COR-L47 (cell line): ENCODE results near the gene CCL11.

Experiments
- DNase-seq: peaks from one replicate; lab custom pipeline; 2025; lab: John Stamatoyannopoulos, UW

CCL11 gene

GRCh38 chr17:34285286-34285792 is at the start of gene CCL11:
Gene CCL11, plus strand, starts transcription at chr17:34285742. Its CDS starts 67 bp downstream, at chr17:34285809.
- no peak for DNase-seq

- no peak for DNase-seq
Measured at GRCh38 chr17:34236281-34236892, 49.2 kb upstream of the CCL11 start.

DNA sequence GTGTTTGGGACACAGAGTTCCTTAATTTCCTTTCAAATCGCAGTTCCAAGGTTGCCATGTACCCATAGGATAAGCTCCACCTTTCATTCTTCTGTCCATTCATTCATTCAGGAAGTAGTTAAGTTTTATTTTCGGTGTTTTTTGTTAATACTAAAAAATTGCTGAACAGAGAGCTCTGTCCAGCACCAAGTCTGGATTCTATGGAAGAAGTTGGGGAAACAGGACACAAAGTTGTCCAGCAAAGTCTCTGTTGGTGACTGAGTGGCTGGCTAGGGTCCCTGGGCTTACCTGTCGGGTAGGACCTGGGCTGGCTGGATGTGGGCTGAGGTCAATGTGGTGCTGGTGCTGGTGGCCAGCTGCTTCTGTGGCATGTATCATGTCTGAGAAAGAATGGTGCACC is 48.1 kb upstream of the CCL11 start:
- no peak for DNase-seq

- no peak for DNase-seq
Measured at GRCh38 chr17:34241062-34241461, 44.5 kb upstream of the CCL11 start.

GRCh38 chr17:34242587-34243363 is 42.8 kb upstream of the CCL11 start:
- DNase-seq, result no peak

- no peak for DNase-seq
Measured at GRCh38 chr17:34243364-34244320, 41.9 kb upstream of the CCL11 start.

GRCh38 chr17:34245351-34245905 is 40.1 kb upstream of the CCL11 start:
- DNase-seq, result no peak

DNA sequence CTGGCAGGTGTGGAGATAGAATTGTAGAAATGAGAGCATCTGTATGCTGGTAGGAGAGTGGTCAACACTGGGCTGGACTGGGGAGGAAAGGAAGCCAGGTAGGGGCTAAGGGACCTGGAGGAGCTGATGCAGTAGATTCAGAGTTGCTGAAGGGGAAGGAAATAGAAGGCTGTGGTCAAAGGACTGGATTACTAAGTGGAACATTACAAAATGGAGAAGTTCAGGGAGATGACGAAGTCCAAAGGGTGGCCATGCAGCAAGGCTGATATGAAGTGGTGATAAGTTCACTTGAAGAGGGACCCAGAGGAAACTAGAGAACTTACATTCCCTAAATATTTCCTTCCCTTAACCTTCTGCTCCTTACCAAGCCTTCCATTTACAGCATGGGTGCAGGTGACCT is 39.1 kb upstream of the CCL11 start:
- no peak for DNase-seq

DNA sequence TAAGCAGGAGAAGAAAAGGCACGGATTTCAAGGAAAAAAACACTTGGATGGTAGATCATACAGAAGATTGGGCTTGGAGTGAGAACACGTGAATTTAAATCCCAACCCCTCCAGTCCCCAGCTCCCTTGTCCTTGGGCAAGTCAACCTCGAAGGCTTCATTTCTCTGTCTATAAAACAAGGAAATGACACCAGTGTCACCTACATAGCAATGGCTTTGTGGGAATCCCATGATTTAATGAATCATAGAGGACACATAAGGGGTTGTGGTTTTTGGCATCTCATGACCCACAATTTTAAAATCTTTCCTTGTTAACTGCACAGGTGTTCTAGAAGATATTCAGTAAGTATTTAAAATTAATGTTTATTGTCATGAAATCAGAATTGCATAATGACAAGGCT is 38.7 kb upstream of the CCL11 start:
- no peak for DNase-seq

- DNase-seq, result no peak
Measured at GRCh38 chr17:34248511-34249024, 37.0 kb upstream of the CCL11 start.

DNA sequence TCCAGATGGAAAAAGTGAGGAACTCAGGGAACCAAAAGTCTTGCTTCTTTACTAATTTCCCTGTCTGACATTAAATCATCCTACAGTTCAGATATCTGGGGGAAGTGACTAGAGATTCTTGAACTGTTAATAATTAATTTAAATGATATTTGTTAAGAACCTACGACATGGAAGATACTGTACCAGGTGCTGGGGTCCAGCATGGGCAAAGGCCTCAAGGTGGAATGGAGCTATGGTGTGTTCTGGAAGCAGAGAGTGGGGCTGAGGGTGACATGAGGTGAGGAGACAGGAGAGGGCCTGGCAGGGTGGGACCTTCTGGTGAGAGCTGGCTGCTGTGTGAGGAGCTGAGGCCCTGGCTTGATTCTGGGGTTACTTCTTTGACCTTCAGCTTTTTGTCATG is 36.5 kb upstream of the CCL11 start:
- DNase-seq, result no peak

GRCh38 chr17:34249478-34249877 is 36.1 kb upstream of the CCL11 start:
- no peak for DNase-seq

GRCh38 chr17:34251186-34251585 is 34.4 kb upstream of the CCL11 start:
- DNase-seq, result no peak

DNA sequence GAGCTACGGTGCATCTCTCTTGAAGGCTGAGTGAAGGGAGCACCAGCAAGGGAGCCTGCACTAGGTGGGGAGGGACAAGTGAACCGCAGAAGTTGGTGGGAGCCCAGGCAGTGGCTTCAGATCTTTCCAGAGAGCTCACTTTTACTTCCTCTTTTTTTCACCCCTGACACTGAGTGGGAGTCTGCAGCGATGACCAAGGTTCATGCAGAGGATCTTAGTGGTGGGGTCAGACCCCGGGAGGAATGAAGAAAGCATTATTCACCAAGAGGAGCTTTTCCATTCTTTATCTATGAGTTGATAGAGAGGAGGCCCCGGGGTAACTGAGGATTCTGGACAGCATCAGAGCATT is 33.5 kb upstream of the CCL11 start:
- DNase-seq, result no peak

DNA sequence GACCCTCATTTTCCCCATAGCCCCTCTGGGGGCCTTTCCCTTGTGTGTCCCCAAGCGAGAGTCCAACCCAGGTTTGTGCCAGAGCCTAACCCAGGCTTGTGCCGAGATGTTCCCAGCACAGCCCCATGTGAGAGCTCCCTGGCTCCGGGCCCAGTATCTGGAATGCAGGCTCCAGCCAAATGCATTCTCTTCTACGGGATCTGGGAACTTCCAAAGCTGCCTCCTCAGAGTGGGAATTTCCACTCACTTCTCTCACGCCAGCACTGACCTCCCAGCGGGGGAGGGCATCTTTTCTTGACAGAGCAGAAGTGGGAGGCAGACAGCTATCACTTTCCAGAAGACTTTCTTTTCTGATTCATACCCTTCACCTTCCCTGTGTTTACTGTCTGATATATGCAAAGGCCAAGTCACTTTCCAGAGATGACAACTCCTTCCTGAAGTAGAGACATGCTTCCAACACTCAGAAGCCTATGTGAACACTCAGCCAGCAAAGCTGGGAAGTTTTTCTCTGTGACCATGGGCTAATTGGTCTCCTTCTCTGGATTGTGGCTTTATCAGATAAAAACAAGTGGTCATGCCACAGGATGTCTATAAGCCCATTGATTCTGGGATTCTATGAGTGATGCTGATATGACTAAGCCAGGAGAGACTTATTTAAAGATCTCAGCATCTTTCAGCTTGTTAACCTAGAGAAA is 33.0 kb upstream of the CCL11 start:
- no peak for DNase-seq

GRCh38 chr17:34253139-34253525 is 32.4 kb upstream of the CCL11 start:
- no peak for DNase-seq

GRCh38 chr17:34254146-34254545 is 31.4 kb upstream of the CCL11 start:
- DNase-seq, result no peak

- no peak for DNase-seq
Measured at GRCh38 chr17:34254651-34255380, 30.7 kb upstream of the CCL11 start, which contains the start of gene CCL2. Gene CCL2, plus strand, starts transcription at chr17:34255285. Its CDS starts 65 bp downstream, at chr17:34255350.

DNA sequence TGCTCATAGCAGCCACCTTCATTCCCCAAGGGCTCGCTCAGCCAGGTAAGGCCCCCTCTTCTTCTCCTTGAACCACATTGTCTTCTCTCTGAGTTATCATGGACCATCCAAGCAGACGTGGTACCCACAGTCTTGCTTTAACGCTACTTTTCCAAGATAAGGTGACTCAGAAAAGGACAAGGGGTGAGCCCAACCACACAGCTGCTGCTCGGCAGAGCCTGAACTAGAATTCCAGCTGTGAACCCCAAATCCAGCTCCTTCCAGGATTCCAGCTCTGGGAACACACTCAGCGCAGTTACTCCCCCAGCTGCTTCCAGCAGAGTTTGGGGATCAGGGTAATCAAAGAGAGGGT is 30.2 kb upstream of the CCL11 start:
- no peak for DNase-seq

DNA sequence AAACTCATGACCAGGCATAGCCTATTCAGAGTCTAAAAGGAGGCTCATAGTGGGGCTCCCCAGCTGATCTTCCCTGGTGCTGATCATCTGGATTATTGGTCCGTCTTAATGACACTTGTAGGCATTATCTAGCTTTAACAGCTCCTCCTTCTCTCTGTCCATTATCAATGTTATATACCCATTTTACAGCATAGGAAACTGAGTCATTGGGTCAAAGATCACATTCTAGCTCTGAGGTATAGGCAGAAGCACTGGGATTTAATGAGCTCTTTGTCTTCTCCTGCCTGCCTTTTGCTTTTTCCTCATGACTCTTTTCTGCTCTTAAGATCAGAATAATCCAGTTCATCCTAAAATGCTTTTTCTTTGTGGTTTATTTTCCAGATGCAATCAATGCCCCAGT is 29.7 kb upstream of the CCL11 start:
- no peak for DNase-seq
